ENCODE results near the gene ODF4. TPM values are rescaled to one million over a fixed set of nuclear protein-coding genes. Genes with fewer than 3 reads are reported as not detected.
"Not testable (repeated sequence)": the region's sequence is repeated elsewhere in the genome, so short reads cannot be mapped to it uniquely, and the experiment has no call there.

ODF4 gene
- total RNA-seq, 4 donors from 2014 or later: not detected

GRCh38 chr17:8392674-8393469 lies 53.2 kb downstream of the ODF4 start:
- H3K4me1 ChIP-seq: no peaks in the 10 kb centered on the region
- no peak overlapping the region for H3K4me3 ChIP-seq
- DNase-seq: no peak
- H3K36me3 ChIP-seq: no peaks in the 10 kb centered on the region
- TF ChIP-seq, protein P1, sequence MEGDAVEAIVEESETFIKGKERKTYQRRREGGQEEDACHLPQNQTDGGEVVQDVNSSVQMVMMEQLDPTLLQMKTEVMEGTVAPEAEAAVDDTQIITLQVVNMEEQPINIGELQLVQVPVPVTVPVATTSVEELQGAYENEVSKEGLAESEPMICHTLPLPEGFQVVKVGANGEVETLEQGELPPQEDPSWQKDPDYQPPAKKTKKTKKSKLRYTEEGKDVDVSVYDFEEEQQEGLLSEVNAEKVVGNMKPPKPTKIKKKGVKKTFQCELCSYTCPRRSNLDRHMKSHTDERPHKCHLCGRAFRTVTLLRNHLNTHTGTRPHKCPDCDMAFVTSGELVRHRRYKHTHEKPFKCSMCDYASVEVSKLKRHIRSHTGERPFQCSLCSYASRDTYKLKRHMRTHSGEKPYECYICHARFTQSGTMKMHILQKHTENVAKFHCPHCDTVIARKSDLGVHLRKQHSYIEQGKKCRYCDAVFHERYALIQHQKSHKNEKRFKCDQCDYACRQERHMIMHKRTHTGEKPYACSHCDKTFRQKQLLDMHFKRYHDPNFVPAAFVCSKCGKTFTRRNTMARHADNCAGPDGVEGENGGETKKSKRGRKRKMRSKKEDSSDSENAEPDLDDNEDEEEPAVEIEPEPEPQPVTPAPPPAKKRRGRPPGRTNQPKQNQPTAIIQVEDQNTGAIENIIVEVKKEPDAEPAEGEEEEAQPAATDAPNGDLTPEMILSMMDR (IDR thresholded peaks at IDR 0.05): no peak
- no peak for TF ChIP-seq POLR2A (IDR thresholded peaks at IDR 0.05)
- no peaks in the 10 kb centered on the region for H3K9me3 ChIP-seq
- H3K27ac ChIP-seq: no peak overlapping the region
- H3K27me3 ChIP-seq: no peaks in the 10 kb centered on the region

GRCh38 chr17:8393470-8394231 lies 54.0 kb downstream of the ODF4 start:
- DNase-seq: peak in 2 of 3 donors; percentile 52 to 74
- Histone ChIP-seq H3K4me1 (no peaks in the 10 kb centered on the region), H3K4me3 (no peak overlapping the region), H3K9me3 (no peaks in the 10 kb centered on the region), H3K27me3 (no peaks in the 10 kb centered on the region), H3K27ac (no peak overlapping the region), H3K36me3 (no peaks in the 10 kb centered on the region)
- no peak for TF ChIP-seq POLR2A (IDR thresholded peaks at IDR 0.05)
- TF ChIP-seq, protein P1 (IDR thresholded peaks at IDR 0.05): no peak

- not testable (repeated sequence) for H3K27me3 ChIP-seq
Measured at GRCh38 chr17:8394497-8394896, 54.9 kb downstream of the ODF4 start.

More at GRCh38 chr17:8394497-8394896, 54.9 kb downstream of the ODF4 start:
- not testable (repeated sequence) for H3K4me3 ChIP-seq, H3K27ac ChIP-seq, H3K4me1 ChIP-seq, H3K36me3 ChIP-seq, DNase-seq, H3K9me3 ChIP-seq

Small RNAs within 50 kb of the gene (small RNA-seq; reads per million reads assigned to genes)
- 0 reads per million in 2 donors for gene RF00265

Other genes starting within 250 kb of the ODF4 start
- gene ALOXE3, start 221.3 kb upstream of the ODF4 start, total RNA-seq: not detected
- not detected for gene HES7, start 215.7 kb upstream of the ODF4 start, total RNA-seq
- gene PER1, start 187.4 kb upstream of the ODF4 start, total RNA-seq: 100 to 1,000 TPM in 3 of 4 donors, 10 to 100 TPM in 1; 67.6 to 143 (median 119) TPM
- gene VAMP2, start 176.9 kb upstream of the ODF4 start, total RNA-seq: 10 to 100 TPM; 10.7 to 40.2 (median 32.4) TPM
- 10 to 100 TPM in 3 of 4 donors, 1 to 10 TPM in 1; 6.5 to 27.2 (median 16.4) TPM for gene TMEM107, start 163.5 kb upstream of the ODF4 start, total RNA-seq
- gene BORCS6, start 149.7 kb upstream of the ODF4 start, total RNA-seq: 10 to 100 TPM; 12.6 to 22.6 (median 17.9) TPM
- 100 to 1,000 TPM in 1 of 4 donors, 10 to 100 TPM in 3; 10.5 to 111 (median 19.1) TPM for gene AURKB, start 129.3 kb upstream of the ODF4 start, total RNA-seq
- 10 to 100 TPM; 35.0 to 99.9 (median 84.9) TPM for gene CTC1, start 91.8 kb upstream of the ODF4 start, total RNA-seq
- gene PFAS, start 90.6 kb upstream of the ODF4 start, total RNA-seq: 10 to 100 TPM in 3 of 4 donors, 1 to 10 TPM in 1; 7.4 to 63.5 (median 14.0) TPM
- gene RANGRF, start 51.2 kb upstream of the ODF4 start, total RNA-seq: 10 to 100 TPM in 3 of 4 donors, 1 to 10 TPM in 1; 6.8 to 27.2 (median 16.1) TPM
- gene SLC25A35, start 44.4 kb upstream of the ODF4 start, total RNA-seq: 1 to 10 TPM in 3 of 4 donors, not detected in 1; 3.9 to 7.9 (median 7.5) TPM
- 10 to 100 TPM in 3 of 4 donors, 1 to 10 TPM in 1; 1.6 to 33.0 (median 19.3) TPM for gene ARHGEF15, start 29.6 kb upstream of the ODF4 start, total RNA-seq
- gene RPL26, start 43.4 kb downstream of the ODF4 start, total RNA-seq: 1,000 to 10,000 TPM in 2 of 4 donors, 100 to 1,000 TPM in 2; 851 to 2,184 (median 1,124) TPM
- not detected for gene RNF222, start 58.0 kb downstream of the ODF4 start, total RNA-seq
- 100 to 1,000 TPM in 2 of 4 donors, 10 to 100 TPM in 2; 70.4 to 125 (median 99.9) TPM for gene NDEL1, start 96.0 kb downstream of the ODF4 start, total RNA-seq

Data from Peyer's patch (tissue), 4 donors.